ENCODE data around the gene SOX6.

- no peak for TF ChIP-seq POLR2A (IDR thresholded peaks at IDR 0.05)
- no peak for TF ChIP-seq CTCF (IDR thresholded peaks at IDR 0.05)
- TF ChIP-seq POLR2AphosphoS5 (IDR thresholded peaks at IDR 0.05): no peak
Measured at GRCh38 chr11:16266021-16266420, 90.3 kb downstream of the SOX6 start.
